H9 (cell line): ENCODE measurements around the gene GSC2. TPM values are rescaled to one million over a fixed set of nuclear protein-coding genes. Genes with fewer than 3 reads are reported as not detected.

ENCODE experiments used
- DNase-seq: peaks from one replicate; pipeline ENCODE4 v3.0.0-alpha.2; 2017
- H2AFZ ChIP-seq: one replicate; pipeline ENCODE4 v1.6.1; 2013; ENCODE audit warnings: mild to moderate bottlenecking, low read length, control low read depth, moderate library complexity
- H2AK5ac ChIP-seq: 2 replicates; pipeline ENCODE4 v1.6.1; 2013; ENCODE audit warnings: low read length, control low read depth, mixed read lengths; ENCODE audit not compliant: insufficient read length
- H2BK120ac ChIP-seq: one replicate; pipeline ENCODE4 v1.6.1; 2013; ENCODE audit warnings: low read depth, mild to moderate bottlenecking, low read length, control low read depth, inconsistent platforms; ENCODE audit not compliant: poor library complexity, severe bottlenecking
- H2BK12ac ChIP-seq: 2 replicates; pipeline ENCODE4 v1.6.1; 2013; ENCODE audit warnings: low read length, control low read depth, mixed read lengths, low read depth; ENCODE audit not compliant: insufficient read length
- H2BK15ac ChIP-seq: 2 replicates; pipeline ENCODE4 v1.6.1; 2013; ENCODE audit warnings: low read depth, low read length, control low read depth
- H2BK20ac ChIP-seq: one replicate; pipeline ENCODE4 v1.6.1; 2013; ENCODE audit warnings: low read depth, mild to moderate bottlenecking, low read length, control low read depth, inconsistent platforms; ENCODE audit not compliant: poor library complexity, severe bottlenecking
- H2BK5ac ChIP-seq: 2 replicates; pipeline ENCODE4 v1.6.1; 2013; ENCODE audit warnings: low read length, control low read depth, mixed read lengths; ENCODE audit not compliant: insufficient read length
- H3K14ac ChIP-seq: 2 replicates; pipeline ENCODE4 v1.6.1; 2013; ENCODE audit warnings: low read length, control low read depth; ENCODE audit not compliant: insufficient read depth
- H3K18ac ChIP-seq: 2 replicates; pipeline ENCODE4 v1.6.1; 2013; ENCODE audit warnings: low read depth, mild to moderate bottlenecking, mixed read lengths, low read length, control low read depth; ENCODE audit not compliant: insufficient read length
- H3K23ac ChIP-seq: 2 replicates; pipeline ENCODE4 v1.6.1; 2013; ENCODE audit warnings: low read length, control low read depth, mixed read lengths, low read depth; ENCODE audit not compliant: insufficient read length
- H3K23me2 ChIP-seq: 2 replicates; pipeline ENCODE4 v1.6.1; 2013; ENCODE audit warnings: low read depth, mild to moderate bottlenecking, mixed read lengths, low read length, control low read depth; ENCODE audit not compliant: insufficient read length, poor library complexity, severe bottlenecking
- H3K27ac ChIP-seq: 2 replicates; pipeline ENCODE4 v1.5.1; 2013; ENCODE audit warnings: low read length, control low read depth, mixed read lengths, low read depth; ENCODE audit not compliant: insufficient read length
- H3K27me3 ChIP-seq: 2 replicates; pipeline ENCODE4 v1.6.1; 2013; ENCODE audit warnings: low read length, control low read depth, inconsistent platforms; ENCODE audit not compliant: insufficient read depth
- H3K4ac ChIP-seq: 2 replicates; pipeline ENCODE4 v1.6.1; 2013; ENCODE audit warnings: low read depth, mild to moderate bottlenecking, control low read depth, inconsistent platforms, low read length, moderate library complexity
- H3K4me1 ChIP-seq: 2 replicates; pipeline ENCODE4 v1.6.1; 2013; ENCODE audit warnings: low read length, control low read depth, inconsistent platforms; ENCODE audit not compliant: insufficient read depth
- H3K4me2 ChIP-seq: 2 replicates; pipeline ENCODE4 v1.6.1; 2013; ENCODE audit warnings: low read length, control low read depth, mixed read lengths; ENCODE audit not compliant: insufficient read length, insufficient read depth
- H3K56ac ChIP-seq: 2 replicates; pipeline ENCODE4 v1.6.1; 2013; ENCODE audit warnings: low read depth, mild to moderate bottlenecking, mixed read lengths, low read length, control low read depth; ENCODE audit not compliant: insufficient read length
- H3K79me1 ChIP-seq: 2 replicates; pipeline ENCODE4 v1.6.1; 2013; ENCODE audit warnings: low read depth, mild to moderate bottlenecking, moderate library complexity, low read length, control low read depth, inconsistent platforms; ENCODE audit not compliant: insufficient read depth, poor library complexity, severe bottlenecking
- H3K79me2 ChIP-seq: 2 replicates; pipeline ENCODE4 v1.6.1; 2013; ENCODE audit warnings: low read length, control low read depth, inconsistent platforms; ENCODE audit not compliant: insufficient read depth
- H3K9ac ChIP-seq: 2 replicates; pipeline ENCODE4 v1.6.1; 2013; ENCODE audit warnings: low read length, control low read depth, mixed read lengths; ENCODE audit not compliant: insufficient read length; ENCODE audit errors: extremely low read depth
- H3K9me3 ChIP-seq: one replicate; pipeline ENCODE4 v1.6.1; 2013; ENCODE audit warnings: low read depth, low read length, inconsistent platforms; ENCODE audit not compliant: control insufficient read depth
- H3T11ph ChIP-seq: one replicate; pipeline ENCODE4 v1.6.1; 2013; ENCODE audit warnings: mild to moderate bottlenecking, low read length, control low read depth, inconsistent platforms
- H4K20me1 ChIP-seq: one replicate; pipeline ENCODE4 v1.6.1; 2013; ENCODE audit not compliant: control insufficient read depth, insufficient read length, insufficient read depth
- H4K5ac ChIP-seq: 2 replicates; pipeline ENCODE4 v1.6.1; 2013; ENCODE audit warnings: low read depth, mild to moderate bottlenecking, mixed read lengths, low read length, control low read depth; ENCODE audit not compliant: insufficient read length
- H4K8ac ChIP-seq: replicated peaks from 2 replicates; pipeline ENCODE4 v1.6.1; 2013; ENCODE audit warnings: low read length, control low read depth, mixed read lengths, low read depth; ENCODE audit not compliant: insufficient read length
- H4K91ac ChIP-seq: 2 replicates; pipeline ENCODE4 v1.6.1; 2013; ENCODE audit warnings: low read depth, mild to moderate bottlenecking, moderate library complexity, mixed read lengths, low read length, control low read depth; ENCODE audit not compliant: insufficient read length
- H3K27ac Mint-ChIP-seq, 3 experiments: 2 replicates in 2 of 3; 3 replicates in 1 of 3; pipeline ENCODE4 v1.8.0; 2020 to 2021; ENCODE audit warnings: mixed read lengths in 3 of 3, mild to moderate bottlenecking in 1 of 3, moderate library complexity in 1 of 3
- H3K27me3 Mint-ChIP-seq: 2 replicates; pipeline ENCODE4 v1.8.0; 2021; ENCODE audit warnings: low read depth, mild to moderate bottlenecking, moderate library complexity, mixed read lengths
- H3K36me3 Mint-ChIP-seq, 3 experiments: 2 replicates in 2 of 3; 3 replicates in 1 of 3; pipeline ENCODE4 v1.8.0; 2020 to 2021; ENCODE audit warnings: low read depth in 3 of 3, mixed read lengths in 3 of 3; ENCODE audit not compliant: insufficient read depth in 1 of 3
- H3K4me1 Mint-ChIP-seq, 2 experiments: 2 replicates each; pipeline ENCODE4 v1.8.0; 2020; ENCODE audit warnings: mixed read lengths in 2 of 2
- H3K4me3 Mint-ChIP-seq, 2 experiments: 2 replicates in 1 of 2; 3 replicates in 1 of 2; pipeline ENCODE4 v1.8.0; 2020 to 2021; ENCODE audit warnings: mild to moderate bottlenecking in 2 of 2, mixed read lengths in 2 of 2, moderate library complexity in 1 of 2
- H3K9me3 Mint-ChIP-seq, 2 experiments: 2 replicates in 1 of 2; 3 replicates in 1 of 2; pipeline ENCODE4 v1.8.0; 2020; ENCODE audit warnings: mild to moderate bottlenecking in 2 of 2, mixed read lengths in 2 of 2, moderate library complexity in 1 of 2
- CTCF ChIP-seq: fragments of 200-600 bp; sonication (generic); conservative IDR thresholded peaks from 3 replicates; pipeline ENCODE4 v1.8.0; 2021; ENCODE audit warnings: antibody characterized with exemption, mild to moderate bottlenecking
- WGBS: extraction: QIAGEN DNeasy Blood & Tissue Kit; methylation state at CpG from one replicate; pipeline ENCODE4 v1.1.7; 2013; ENCODE audit warnings: missing lambda C conversion rate, low lambda C conversion rate, mixed read lengths; ENCODE audit not compliant: insufficient read length; ENCODE audit errors: extremely low coverage; 5-methylcytosine and 5-hydroxymethylcytosine counted together
- total RNA-seq: library from RNA; stranded (reverse); gene quantifications from 2 replicates; pipeline ENCODE4 v1.2.1, GENCODE V29; 2021

The GSC2 gene
- total RNA-seq, 1 experiment from 2014 or later: 0.22 TPM

GRCh38 chr22:19175026-19175601, 25.0 kb upstream of the GSC2 start:
- Mint-ChIP-seq H3K9me3 (no peaks in the 10 kb centered on the region), H3K4me1 (peaks cover 48 to 54% of the 10 kb centered on the region in 2 experiments), H3K27me3 (peaks cover 14% of the 10 kb centered on the region), H3K4me3 (no peak overlapping the region), H3K27ac (peak overlapping the region in 2 of 3 experiments; percentile 40 to 55; a peak in 2 of 7 replicates), H3K36me3 (peaks cover 0 to 22% (median 15%) of the 10 kb centered on the region in 3 experiments; a peak in 5 of 7 replicates)
- Histone ChIP-seq H2BK5ac (no peak overlapping the region), H3K23ac (no peak overlapping the region), H3T11ph (no peak overlapping the region), H4K5ac (no peak overlapping the region), H3K18ac (no peak overlapping the region), H3K79me2 (peaks cover 10% of the 10 kb centered on the region; the same call in 1 of the 2 replicates), H3K9me3 (no peaks in the 10 kb centered on the region), H2BK120ac (no peak overlapping the region), H4K8ac (no peak overlapping the region), H3K23me2 (peaks cover 20% of the 10 kb centered on the region), H3K27me3 (peaks cover 2% of the 10 kb centered on the region; the same call in 1 of the 2 replicates), H2BK15ac (no peak overlapping the region), H3K14ac (no peak overlapping the region), H3K27ac (peak overlapping the region; percentile 2), H2BK20ac (no peak overlapping the region), H3K9ac (no peak overlapping the region), H2AFZ (no peak overlapping the region), H3K4me1 (peaks cover 3% of the 10 kb centered on the region; the same call in 1 of the 2 replicates), H2AK5ac (no peak overlapping the region), H4K20me1 (peaks cover 2% of the 10 kb centered on the region), H3K4me2 (no peak overlapping the region), H2BK12ac (no peak overlapping the region), H3K4ac (no peak overlapping the region; the same call in 1 of the 2 replicates), H3K56ac (no peak overlapping the region), H3K79me1 (peaks cover 6% of the 10 kb centered on the region), H4K91ac (no peak overlapping the region)
- no peak for TF ChIP-seq CTCF
- no CpG with 5 or more reads among the region's 7 CpGs for WGBS
- no peak for DNase-seq
